Measurements from ENCODE around the gene NOB1. TPM values are rescaled to one million over a fixed set of nuclear protein-coding genes. Genes with fewer than 3 reads are reported as not detected.

Gene NOB1
- total RNA-seq, 1 donor from 2014 or later, result 20.2 TPM

DNA sequence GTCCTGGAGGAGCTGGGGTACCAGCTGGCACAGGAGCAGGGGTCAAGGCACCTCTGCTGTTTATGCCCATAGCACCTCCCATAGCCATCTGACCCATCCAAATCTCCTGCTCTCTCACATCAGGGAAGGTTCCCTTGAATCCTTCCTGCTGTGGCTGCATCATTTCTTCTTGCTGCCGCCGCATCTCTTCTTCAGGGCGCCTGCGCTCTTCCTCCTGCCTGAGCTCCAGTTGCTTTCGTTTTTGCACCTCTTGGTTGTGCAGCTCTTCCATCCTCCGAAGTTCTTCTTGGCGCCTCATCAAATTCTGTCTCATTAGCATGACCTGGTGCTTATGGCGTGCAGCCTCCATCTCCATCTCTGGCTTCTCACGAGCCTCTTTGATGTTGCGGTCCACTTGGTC lies 2.0 kb upstream of the NOB1 start:
- H3K4me3 ChIP-seq, result no peak overlapping the region
- TF ChIP-seq, protein P1, sequence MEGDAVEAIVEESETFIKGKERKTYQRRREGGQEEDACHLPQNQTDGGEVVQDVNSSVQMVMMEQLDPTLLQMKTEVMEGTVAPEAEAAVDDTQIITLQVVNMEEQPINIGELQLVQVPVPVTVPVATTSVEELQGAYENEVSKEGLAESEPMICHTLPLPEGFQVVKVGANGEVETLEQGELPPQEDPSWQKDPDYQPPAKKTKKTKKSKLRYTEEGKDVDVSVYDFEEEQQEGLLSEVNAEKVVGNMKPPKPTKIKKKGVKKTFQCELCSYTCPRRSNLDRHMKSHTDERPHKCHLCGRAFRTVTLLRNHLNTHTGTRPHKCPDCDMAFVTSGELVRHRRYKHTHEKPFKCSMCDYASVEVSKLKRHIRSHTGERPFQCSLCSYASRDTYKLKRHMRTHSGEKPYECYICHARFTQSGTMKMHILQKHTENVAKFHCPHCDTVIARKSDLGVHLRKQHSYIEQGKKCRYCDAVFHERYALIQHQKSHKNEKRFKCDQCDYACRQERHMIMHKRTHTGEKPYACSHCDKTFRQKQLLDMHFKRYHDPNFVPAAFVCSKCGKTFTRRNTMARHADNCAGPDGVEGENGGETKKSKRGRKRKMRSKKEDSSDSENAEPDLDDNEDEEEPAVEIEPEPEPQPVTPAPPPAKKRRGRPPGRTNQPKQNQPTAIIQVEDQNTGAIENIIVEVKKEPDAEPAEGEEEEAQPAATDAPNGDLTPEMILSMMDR (IDR thresholded peaks at IDR 0.05), result no peak
- no peaks in the 10 kb centered on the region for H3K27me3 ChIP-seq
- intact Hi-C loops (cut with DNase I), result loop anchor here (10.0 kb wide), 1 partner anchor 192 kb away; the partner anchor contains the start of gene NFAT5
- H3K36me3 ChIP-seq, result peaks cover 0 to 2% of the 10 kb centered on the region in 2 donors
- H3K4me1 ChIP-seq, result peaks cover 5 to 23% of the 10 kb centered on the region in 2 donors
- no peaks in the 10 kb centered on the region for H3K9me3 ChIP-seq
- H3K27ac ChIP-seq, result no peak overlapping the region
- no peak for DNase-seq (ENCODE audit: low spot score in 2 of 2)

DNA sequence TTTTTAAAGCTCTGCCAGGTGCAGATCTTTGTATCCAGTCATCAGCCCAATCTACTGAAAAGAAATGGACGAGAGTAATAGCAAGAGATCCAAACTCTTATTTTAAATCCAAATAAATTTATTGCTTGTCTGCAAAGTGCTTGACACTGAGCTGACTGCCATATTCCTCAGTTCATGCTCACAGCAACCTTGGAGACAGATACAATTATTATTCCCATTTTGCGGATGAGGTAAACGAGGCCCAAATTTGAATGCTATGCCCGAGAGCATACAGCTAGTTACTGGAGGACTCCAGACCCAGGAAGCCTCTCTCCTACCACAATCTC lies 620 bp downstream of the NOB1 start:
- TF ChIP-seq, protein P1 (IDR thresholded peaks at IDR 0.05), result no peak
- DNase-seq (ENCODE audit: low spot score in 2 of 2), result no peak
- intact Hi-C loops (cut with DNase I), result loop anchor here (1.0 to 10.0 kb wide), 3 partner anchors 45 to 358 kb away; partner anchors contain the start of gene NFAT5
- no peaks in the 10 kb centered on the region for H3K9me3 ChIP-seq
- H3K4me1 ChIP-seq, result peaks cover 5 to 19% of the 10 kb centered on the region in 2 donors
- no peaks in the 10 kb centered on the region for H3K27me3 ChIP-seq
- peak overlapping the region; percentile 65 to 68 for H3K4me3 ChIP-seq
- peaks cover 14 to 28% of the 10 kb centered on the region in 2 donors for H3K36me3 ChIP-seq
- H3K27ac ChIP-seq, result peak overlapping the region in 1 of 2 donors; percentile 59

GRCh38 chr16:69748694-69749345 lies 5.9 kb downstream of the NOB1 start:
- Histone ChIP-seq H3K4me3 (no peak overlapping the region), H3K9me3 (no peaks in the 10 kb centered on the region), H3K4me1 (peaks cover 5 to 10% of the 10 kb centered on the region in 2 donors), H3K27me3 (no peaks in the 10 kb centered on the region), H3K36me3 (peaks cover 62 to 78% of the 10 kb centered on the region in 2 donors), H3K27ac (no peak overlapping the region)
- no peak for DNase-seq (ENCODE audit: low spot score in 2 of 2)
- TF ChIP-seq, protein P1 (IDR thresholded peaks at IDR 0.05), result no peak
- intact Hi-C loops (cut with DNase I), result no loop called here

DNA sequence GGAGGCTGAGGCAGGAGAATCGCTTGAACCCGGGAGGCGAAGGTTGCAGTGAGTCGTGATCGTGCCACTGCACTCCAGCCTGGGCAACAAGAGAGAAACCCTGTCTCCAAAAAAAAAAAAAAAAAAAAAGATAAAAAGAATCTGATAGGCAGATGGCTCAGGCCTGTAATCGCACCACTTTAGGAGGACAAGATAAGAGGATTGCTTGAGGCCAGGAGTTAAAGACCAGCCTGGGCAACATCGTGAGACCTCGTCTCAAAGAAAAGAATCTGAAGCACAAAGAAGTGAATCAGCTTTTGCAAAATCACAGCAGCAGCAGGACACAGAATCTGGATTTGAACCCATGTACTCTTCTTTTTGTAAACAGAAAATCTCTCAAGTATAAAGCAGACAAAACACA lies 7.6 kb downstream of the NOB1 start:
- intact Hi-C loops (cut with DNase I), result no loop called here
- Histone ChIP-seq H3K36me3 (peaks cover 78 to 93% of the 10 kb centered on the region in 2 donors), H3K27me3 (no peaks in the 10 kb centered on the region), H3K4me1 (no peaks in the 10 kb centered on the region), H3K4me3 (no peak overlapping the region), H3K27ac (no peak overlapping the region), H3K9me3 (no peaks in the 10 kb centered on the region)
- DNase-seq (ENCODE audit: low spot score in 2 of 2), result no peak
- TF ChIP-seq, protein P1 (IDR thresholded peaks at IDR 0.05), result no peak

GRCh38 chr16:69745959-69746358 lies 8.8 kb downstream of the NOB1 start:
- intact Hi-C loops (cut with DNase I), result no loop called here
- Histone ChIP-seq H3K27me3 (no peaks in the 10 kb centered on the region), H3K36me3 (peaks cover 90 to 95% of the 10 kb centered on the region in 2 donors), H3K9me3 (no peaks in the 10 kb centered on the region), H3K4me3 (no peak overlapping the region), H3K27ac (no peak overlapping the region), H3K4me1 (no peaks in the 10 kb centered on the region)
- TF ChIP-seq, protein P1 (IDR thresholded peaks at IDR 0.05), result no peak
- DNase-seq (ENCODE audit: low spot score in 2 of 2), result no peak

Measured in ascending aorta (tissue), 2 donors.